Measurements from ENCODE around the gene LRRC36. TPM values are rescaled to one million over a fixed set of nuclear protein-coding genes. Genes with fewer than 3 reads are reported as not detected.

LRRC36 gene
- total and polyA plus RNA-seq, 2 of the 8 experiments (the other 6 are each of a cell fraction or from before 2014, with no cell fraction given): 0.15 TPM; not detected in 1

DNA sequence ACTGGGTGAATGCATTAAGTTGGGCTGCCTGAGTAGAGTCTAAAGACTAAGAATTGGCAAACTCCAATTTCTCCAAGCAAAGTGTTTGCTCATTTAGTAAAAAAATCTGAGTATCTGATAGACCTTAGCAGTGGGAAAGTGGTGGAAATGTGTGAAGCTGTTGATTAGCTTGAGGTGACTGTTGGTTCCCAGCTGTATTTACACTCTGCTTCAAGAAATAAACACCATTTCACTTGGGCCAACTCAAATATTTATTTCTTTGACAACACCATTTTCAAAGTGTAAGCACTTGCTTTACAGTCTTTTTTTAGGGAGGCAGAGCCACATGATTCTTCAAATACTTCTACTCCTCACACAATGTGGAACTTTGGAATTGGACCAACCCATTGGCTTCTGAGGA is 8.8 kb upstream of the LRRC36 start:
- H3K23me2 ChIP-seq (ENCODE audit: low read depth, low read length): no peaks in the 10 kb centered on the region
- H3K4me1 ChIP-seq (replicated peaks in 1 of 4; ENCODE audit: control insufficient read depth in 3 of 4, insufficient read depth in 4 of 4, low read length in 3 of 4): no peaks in the 10 kb centered on the region
- no peak overlapping the region for H3K18ac ChIP-seq (ENCODE audit: extremely low read depth, low read length)
- FAIRE-seq (no peak), DNase-seq (ENCODE audit: low read depth in 1 of 2, low spot score in 2 of 2) (no peak)
- no peak overlapping the region for H2AFZ ChIP-seq (ENCODE audit: low read length)
- H3K9me3 ChIP-seq (ENCODE audit: insufficient read depth in 2 of 2, low read depth in 1 of 2, low read length in 1 of 2): no peaks in the 10 kb centered on the region
- no peak overlapping the region for H3K14ac ChIP-seq (ENCODE audit: insufficient read length)
- no peak overlapping the region for H4K91ac ChIP-seq (replicated peaks; ENCODE audit: insufficient read length, low read length)
- no peak overlapping the region for H2BK5ac ChIP-seq (ENCODE audit: low read depth, low read length)
- no peak overlapping the region for H3K4ac ChIP-seq (replicated peaks; ENCODE audit: insufficient read length, low read depth, low read length)
- no peak overlapping the region for H2BK20ac ChIP-seq (ENCODE audit: low read length)
- no peaks in the 10 kb centered on the region for H3K36me3 ChIP-seq (ENCODE audit: control insufficient read depth in 2 of 4, insufficient read depth in 4 of 4, low read length in 3 of 4)
- no peak overlapping the region for H4K5ac ChIP-seq (ENCODE audit: insufficient read length, low read depth, low read length)
- H3K79me2 ChIP-seq (ENCODE audit: control insufficient read depth in 1 of 2, insufficient read depth in 2 of 2, low read length in 2 of 2): no peaks in the 10 kb centered on the region
- no peak overlapping the region for H2BK15ac ChIP-seq (ENCODE audit: low read length)
- no peaks in the 10 kb centered on the region for H4K20me1 ChIP-seq (replicated peaks in 1 of 2; ENCODE audit: control insufficient read depth in 1 of 2, insufficient read depth in 2 of 2, low read length in 2 of 2)
- no peak overlapping the region for H3K27ac ChIP-seq (ENCODE audit: low read depth, low read length)
- CTCF ChIA-PET (ENCODE audit: partially characterized antibody): interaction anchor here (0.5 to 2.5 kb wide), 5 partner anchors 9 to 52 kb away, joined by 3 to 13 read pairs (median 3); no protein-coding TSS in a partner anchor
- TF ChIP-seq TAF1 (IDR thresholded peaks at IDR 0.05; ENCODE audit: low read depth, low read length): no peak
- TF ChIP-seq SIX5 (IDR thresholded peaks at IDR 0.05; ENCODE audit: low read depth, low read length): no peak
- no peak for TF ChIP-seq SP2 (IDR thresholded peaks at IDR 0.05; ENCODE audit: low read length)
- TF ChIP-seq, protein P1, sequence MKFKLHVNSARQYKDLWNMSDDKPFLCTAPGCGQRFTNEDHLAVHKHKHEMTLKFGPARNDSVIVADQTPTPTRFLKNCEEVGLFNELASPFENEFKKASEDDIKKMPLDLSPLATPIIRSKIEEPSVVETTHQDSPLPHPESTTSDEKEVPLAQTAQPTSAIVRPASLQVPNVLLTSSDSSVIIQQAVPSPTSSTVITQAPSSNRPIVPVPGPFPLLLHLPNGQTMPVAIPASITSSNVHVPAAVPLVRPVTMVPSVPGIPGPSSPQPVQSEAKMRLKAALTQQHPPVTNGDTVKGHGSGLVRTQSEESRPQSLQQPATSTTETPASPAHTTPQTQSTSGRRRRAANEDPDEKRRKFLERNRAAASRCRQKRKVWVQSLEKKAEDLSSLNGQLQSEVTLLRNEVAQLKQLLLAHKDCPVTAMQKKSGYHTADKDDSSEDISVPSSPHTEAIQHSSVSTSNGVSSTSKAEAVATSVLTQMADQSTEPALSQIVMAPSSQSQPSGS (IDR thresholded peaks at IDR 0.05; ENCODE audit: low read length): no peak
- no peak for TF ChIP-seq BRCA1 (IDR thresholded peaks at IDR 0.05; ENCODE audit: low read depth, low read length)
- TF ChIP-seq, protein P2, sequence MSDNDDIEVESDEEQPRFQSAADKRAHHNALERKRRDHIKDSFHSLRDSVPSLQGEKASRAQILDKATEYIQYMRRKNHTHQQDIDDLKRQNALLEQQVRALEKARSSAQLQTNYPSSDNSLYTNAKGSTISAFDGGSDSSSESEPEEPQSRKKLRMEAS (IDR thresholded peaks at IDR 0.05): no peak
- H2BK120ac ChIP-seq (replicated peaks; ENCODE audit: low read depth, low read length): no peak overlapping the region
- no peak overlapping the region for H3K56ac ChIP-seq (replicated peaks; ENCODE audit: insufficient read length, low read depth, low read length)
- no peaks in the 10 kb centered on the region; a peak in 2 of 7 replicates for H3K27me3 ChIP-seq (replicated peaks in 1 of 4; ENCODE audit: control insufficient read depth in 3 of 4, extremely low read depth in 1 of 4, insufficient read depth in 3 of 4, low read length in 3 of 4)
- H3K9ac ChIP-seq (replicated peaks in 1 of 4; ENCODE audit: extremely low read depth in 1 of 4, low read depth in 3 of 4, low read length in 3 of 4): no peak overlapping the region
- H4K8ac ChIP-seq (ENCODE audit: extremely low read depth, insufficient read depth, low read length): no peak overlapping the region
- H3K23ac ChIP-seq (ENCODE audit: insufficient read length): no peak overlapping the region
- H2AK5ac ChIP-seq (ENCODE audit: low read depth, low read length): no peak overlapping the region
- H2BK12ac ChIP-seq (ENCODE audit: low read depth, low read length): no peak overlapping the region
- no peak overlapping the region for H3K4me3 ChIP-seq (ENCODE audit: extremely low read depth in 1 of 4, insufficient read depth in 2 of 4, low read depth in 3 of 4, low read length in 4 of 4)
- no peaks in the 10 kb centered on the region for H3K79me1 ChIP-seq (ENCODE audit: low read depth, low read length)
- H3K4me2 ChIP-seq (ENCODE audit: insufficient read depth in 1 of 2, low read depth in 2 of 2, low read length in 2 of 2): no peak overlapping the region
- POLR2A ChIA-PET (ENCODE audit: partially characterized antibody): interaction anchor here (1.2 kb wide), 1 partner anchor 8 kb away, joined by 3 read pairs; the partner anchor contains the start of genes KCTD19 and LRRC36
